Right lobe of liver (tissue), 6 donors: ENCODE measurements around the gene UBN2. TPM values are rescaled to one million over a fixed set of nuclear protein-coding genes. Genes with fewer than 3 reads are reported as not detected.
A peak's percentile ranks its signal among the peaks of the same experiment; 100 is the strongest.

Experiments used
- ATAC-seq, 4 donors: fragments of 200-7000 bp; cut with Tn5 transposase; one replicate each; pipeline ENCODE4 v1.9.1; 2020; ENCODE audit warnings: mild to moderate bottlenecking in 4 of 4, moderate library complexity in 4 of 4
- DNase-seq, 3 donors: peaks; one replicate each; pipeline ENCODE4 v3.0.0-alpha.2; 2020
- H3K27ac ChIP-seq, 3 donors: fragments of 200-600 bp; one replicate each; pipeline ENCODE4 v1.8.0; 2022
- H3K27me3 ChIP-seq, 2 donors: fragments of 200-600 bp; one replicate each; pipeline ENCODE4 v1.8.0; 2022
- H3K36me3 ChIP-seq, 4 donors: fragments of 200-600 bp; sonication (generic) in 1 of 4; one replicate each; pipeline versions ENCODE4 v1.5.1 to v1.8.0; 2017 to 2022; ENCODE audit warnings: control low read depth in 1 of 4
- H3K4me1 ChIP-seq, 4 donors: fragments of 200-600 bp; sonication (generic) in 1 of 4; one replicate each; pipeline versions ENCODE4 v1.5.1 to v1.8.0; 2017 to 2022; ENCODE audit warnings: control low read depth in 1 of 4
- H3K4me3 ChIP-seq, 3 donors: fragments of 200-600 bp; one replicate each; pipeline ENCODE4 v1.8.0; 2022
- H3K9me3 ChIP-seq, 4 donors: fragments of 200-600 bp; sonication (generic) in 1 of 4; one replicate each; pipeline versions ENCODE4 v1.5.1 to v1.8.0; 2017 to 2022; ENCODE audit warnings: control low read depth in 1 of 4
- POLR2A ChIP-seq: fragments of 450-650 bp; IDR thresholded peaks from one replicate; pipeline ENCODE4 v1.6.1; 2017; ENCODE audit warnings: antibody characterized with exemption, mild to moderate bottlenecking
- WGBS: methylation state at CpG from one replicate; pipeline ENCODE4 v1.1.6; 2018; ENCODE audit warnings: low coverage, low lambda C conversion rate; ENCODE audit not compliant: insufficient coverage; ENCODE audit errors: missing lambda C conversion rate; 5-methylcytosine and 5-hydroxymethylcytosine counted together
- intact Hi-C, 2 donors: fragments of 100-400 bp; cut with DNase I; formaldehyde crosslinking; loops; one replicate each; pipeline versions ENCODE4 v1.11.2 to v1.14.1; 2022
- long read RNA-seq: library from polyadenylated mRNA; unstranded; transcript quantifications from one replicate; pipeline ENCODE4 v2.0.0, GENCODE V29; 2019
- total RNA-seq, 6 experiments: library from RNA; depleted of rRNA in 2 of 6; stranded (reverse); fragments of >200 nt in 2 of 6; fragmentation: NEBNext Ultra II Directional in 3 of 6; extraction: Animal tissue kit (Norgen Biotek cat#: 25700) in 3 of 6; gene quantifications; one replicate each; pipeline versions ENCODE4 v1.1.0 to v1.2.4, GENCODE V29; 2016 to 2023
- TF ChIP-seq, protein P1 (sequence below), 4 donors: fragments of 200-600 bp in 3 of 4; fragments of 450-650 bp in 1 of 4; IDR thresholded peaks; one replicate each; pipeline versions ENCODE4 v1.5.1 to v1.8.0; 2016 to 2022; ENCODE audit warnings: antibody characterized with exemption in 4 of 4, mild to moderate bottlenecking in 2 of 4
- donor health status: DM: no; HTN: yes; CAD: no.
- donor health status: DM: no; HTN: no; CAD: no.
- donor health status: DM: no; HTN: no; CAD: no.
- donor health status: DM: no; HTN: yes; CAD: no.
- donor health status: DM: no; HTN: yes; CAD: no.

Gene UBN2
- 10 to 100 TPM in 1 of 6 experiments, 1 to 10 TPM in 5; 4.5 to 12.0 (median 8.1) TPM for total RNA-seq
- long read RNA-seq = 0 reads

DNA sequence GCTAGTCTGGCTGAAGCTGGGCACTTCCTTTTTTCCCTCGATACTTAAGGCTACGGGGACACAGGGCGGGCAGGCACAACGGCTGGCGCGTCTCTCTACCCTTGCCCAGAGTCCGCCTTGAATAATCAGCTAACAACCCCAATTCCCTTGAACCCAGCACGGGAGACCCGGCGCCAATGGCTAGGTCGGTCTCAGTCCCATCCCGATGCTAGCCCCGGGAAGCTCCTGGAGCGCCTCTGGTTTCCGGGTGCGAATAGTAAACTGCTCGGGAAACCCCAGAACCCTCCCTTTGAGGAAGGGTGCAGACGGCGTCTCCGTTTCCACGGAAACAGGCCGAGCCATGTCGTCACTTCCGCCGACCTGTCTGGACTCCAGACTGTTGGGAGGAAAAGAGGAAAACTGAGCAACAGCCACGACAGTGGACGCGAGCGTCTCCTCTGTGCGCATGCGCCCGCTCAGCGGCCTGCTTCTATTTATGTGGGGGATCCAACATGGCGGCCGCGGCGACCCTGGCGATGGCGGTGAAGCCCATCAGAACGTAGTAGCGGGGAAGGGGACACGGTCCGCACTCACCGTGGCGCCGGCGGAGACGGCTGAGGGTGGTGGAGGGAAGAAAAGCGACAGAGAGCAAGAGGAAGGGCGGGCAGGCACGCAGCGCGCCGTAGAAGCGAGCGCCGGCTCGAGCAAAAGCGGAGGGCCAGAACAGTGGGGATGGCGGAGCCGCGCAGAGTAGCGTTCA is at the start of gene UBN2:
UBN2 (plus strand) TSS at position 464 of the 739 bp plus-strand sequence; CDS start at position 712, 248 bp downstream.
- intact Hi-C loops = no loop called here
- TF ChIP-seq, protein P1, sequence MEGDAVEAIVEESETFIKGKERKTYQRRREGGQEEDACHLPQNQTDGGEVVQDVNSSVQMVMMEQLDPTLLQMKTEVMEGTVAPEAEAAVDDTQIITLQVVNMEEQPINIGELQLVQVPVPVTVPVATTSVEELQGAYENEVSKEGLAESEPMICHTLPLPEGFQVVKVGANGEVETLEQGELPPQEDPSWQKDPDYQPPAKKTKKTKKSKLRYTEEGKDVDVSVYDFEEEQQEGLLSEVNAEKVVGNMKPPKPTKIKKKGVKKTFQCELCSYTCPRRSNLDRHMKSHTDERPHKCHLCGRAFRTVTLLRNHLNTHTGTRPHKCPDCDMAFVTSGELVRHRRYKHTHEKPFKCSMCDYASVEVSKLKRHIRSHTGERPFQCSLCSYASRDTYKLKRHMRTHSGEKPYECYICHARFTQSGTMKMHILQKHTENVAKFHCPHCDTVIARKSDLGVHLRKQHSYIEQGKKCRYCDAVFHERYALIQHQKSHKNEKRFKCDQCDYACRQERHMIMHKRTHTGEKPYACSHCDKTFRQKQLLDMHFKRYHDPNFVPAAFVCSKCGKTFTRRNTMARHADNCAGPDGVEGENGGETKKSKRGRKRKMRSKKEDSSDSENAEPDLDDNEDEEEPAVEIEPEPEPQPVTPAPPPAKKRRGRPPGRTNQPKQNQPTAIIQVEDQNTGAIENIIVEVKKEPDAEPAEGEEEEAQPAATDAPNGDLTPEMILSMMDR (IDR thresholded peaks at IDR 0.05) = no peak
- TF ChIP-seq POLR2A = peak; percentile 56
- Histone ChIP-seq H3K4me1 (peaks cover 0 to 25% (median 2%) of the 10 kb centered on the region in 4 donors), H3K27me3 (no peaks in the 10 kb centered on the region), H3K27ac (peak within 1 kb of the TSS; percentile 80 to 84 (median 83)), H3K9me3 (no peaks in the 10 kb centered on the region), H3K4me3 (peak within 1 kb of the TSS; percentile 75 to 93 (median 89)), H3K36me3 (no peaks in the 10 kb centered on the region)
- 1% methylated on average over 41 of the region's 63 CpGs for WGBS
- ATAC-seq (peak; percentile 95 to 97 (median 96)), DNase-seq (peak; percentile 97 to 98 (median 98))

DNA sequence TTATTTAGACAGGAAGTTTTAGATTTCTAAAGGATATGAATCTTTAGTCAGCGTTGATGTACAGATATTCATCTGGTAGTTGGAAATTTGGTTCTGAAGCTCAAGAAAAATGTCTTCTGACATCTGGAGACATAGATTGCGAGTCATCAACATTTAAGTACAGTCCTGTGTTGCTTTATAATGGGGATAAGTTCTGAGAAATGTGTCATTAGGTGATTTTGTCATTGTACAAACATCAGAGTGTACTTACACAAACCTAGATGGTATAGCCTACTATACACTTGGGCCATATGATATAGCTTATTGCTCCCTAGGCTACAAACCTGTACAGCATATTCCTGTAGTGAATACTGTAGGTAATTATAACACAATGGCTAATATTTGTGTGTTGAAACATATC is 49.6 kb upstream of the UBN2 start:
- Histone ChIP-seq H3K27me3 (no peaks in the 10 kb centered on the region), H3K4me1 (no peaks in the 10 kb centered on the region), H3K27ac (no peak overlapping the region), H3K36me3 (no peaks in the 10 kb centered on the region), H3K4me3 (no peak overlapping the region), H3K9me3 (no peaks in the 10 kb centered on the region)
- 90% methylated on average over 2 of the region's 2 CpGs for WGBS
- intact Hi-C loops = no loop called here
- no peak for DNase-seq
- TF ChIP-seq POLR2A = no peak
- TF ChIP-seq, protein P1 (IDR thresholded peaks at IDR 0.05) = no peak
- no peak for ATAC-seq

DNA sequence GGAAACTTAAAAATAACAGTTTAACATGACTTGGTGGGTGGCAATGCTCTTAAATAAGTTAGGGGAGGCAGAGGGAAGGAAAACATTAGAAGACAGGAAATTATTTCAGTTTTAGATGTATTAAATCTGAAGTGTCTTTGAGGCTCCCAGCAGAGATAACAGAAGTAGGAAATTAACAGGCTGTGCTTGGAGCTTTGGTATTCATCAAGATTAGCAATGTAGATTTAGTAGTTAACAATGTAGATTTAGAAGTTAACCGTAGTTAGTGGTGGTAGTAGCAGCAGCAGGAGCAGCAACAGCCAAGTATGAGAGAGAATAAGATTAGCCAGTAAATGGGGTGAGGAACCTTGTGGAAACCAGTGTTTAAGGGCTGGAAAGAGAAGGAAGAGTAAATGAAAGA is 48.7 kb upstream of the UBN2 start:
- Histone ChIP-seq H3K9me3 (no peaks in the 10 kb centered on the region), H3K4me3 (no peak overlapping the region), H3K27me3 (no peaks in the 10 kb centered on the region), H3K27ac (no peak overlapping the region), H3K4me1 (no peaks in the 10 kb centered on the region), H3K36me3 (no peaks in the 10 kb centered on the region)
- no peak for ATAC-seq
- WGBS = 43% methylated on average over 1 of the region's 1 CpG
- intact Hi-C loops = no loop called here
- no peak for DNase-seq
- TF ChIP-seq, protein P1 (IDR thresholded peaks at IDR 0.05) = no peak
- TF ChIP-seq POLR2A = no peak

DNA sequence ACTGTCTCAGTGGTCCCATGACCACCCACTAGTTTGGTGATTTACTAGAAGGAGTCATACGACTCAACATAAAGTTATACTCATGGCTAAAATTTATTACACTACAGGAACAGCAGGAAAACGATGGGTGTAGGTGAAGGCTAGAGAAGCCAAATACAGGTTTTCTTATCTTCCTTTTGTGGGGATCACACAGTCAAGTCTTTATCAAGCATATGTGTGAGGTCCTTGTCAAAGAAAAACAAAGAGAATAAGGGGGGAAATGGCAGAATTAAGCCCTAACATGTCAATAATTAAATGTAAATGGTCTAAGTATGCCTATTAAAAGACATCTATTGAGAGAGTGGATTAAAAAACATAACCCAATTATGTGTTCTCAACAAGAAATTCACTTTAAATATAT is 47.8 kb upstream of the UBN2 start:
- Histone ChIP-seq H3K27ac (no peak overlapping the region), H3K4me3 (no peak overlapping the region), H3K27me3 (no peaks in the 10 kb centered on the region), H3K36me3 (no peaks in the 10 kb centered on the region), H3K4me1 (no peaks in the 10 kb centered on the region), H3K9me3 (no peaks in the 10 kb centered on the region)
- intact Hi-C loops = no loop called here
- ATAC-seq (no peak), DNase-seq (no peak)
- WGBS = 81% methylated on average over 2 of the region's 2 CpGs
- TF ChIP-seq, protein P1 (IDR thresholded peaks at IDR 0.05) = no peak
- TF ChIP-seq POLR2A = no peak
